T47D (cell line): ENCODE measurements around the gene TMCC1.

Experiments used
- DNase-seq, 2 experiments: peaks; one replicate each; pipeline versions ENCODE4 v3.0.0 to v3.0.0-alpha.2; 2011 to 2012; ENCODE audit warnings: low read depth in 1 of 2, low spot score in 1 of 2
- JUND ChIP-seq: IDR thresholded peaks from 2 replicates; pipeline ENCODE4 v1.6.1; 2012; ENCODE audit warnings: low read depth
- in situ Hi-C: cut with HindIII; loops from 2 replicates; pipeline ENCODE4 v1.10.0; 2016; ENCODE audit warnings: low sequenced_read_pairs, low pct_unique_long_range_greater_than_20kb

The TMCC1 gene

GRCh38 chr3:129746629-129747028 is 146.9 kb downstream of the TMCC1 start:
- no peak for TF ChIP-seq JUND
- in situ Hi-C loops, result no loop called here
- no peak for DNase-seq

GRCh38 chr3:129745253-129745652 is 148.3 kb downstream of the TMCC1 start:
- in situ Hi-C loops, result no loop called here
- no peak for TF ChIP-seq JUND
- DNase-seq, result no peak

- DNase-seq, result no peak
- in situ Hi-C loops, result no loop called here
- no peak for TF ChIP-seq JUND
Observed at GRCh38 chr3:129741794-129742193, 151.7 kb downstream of the TMCC1 start.

DNA sequence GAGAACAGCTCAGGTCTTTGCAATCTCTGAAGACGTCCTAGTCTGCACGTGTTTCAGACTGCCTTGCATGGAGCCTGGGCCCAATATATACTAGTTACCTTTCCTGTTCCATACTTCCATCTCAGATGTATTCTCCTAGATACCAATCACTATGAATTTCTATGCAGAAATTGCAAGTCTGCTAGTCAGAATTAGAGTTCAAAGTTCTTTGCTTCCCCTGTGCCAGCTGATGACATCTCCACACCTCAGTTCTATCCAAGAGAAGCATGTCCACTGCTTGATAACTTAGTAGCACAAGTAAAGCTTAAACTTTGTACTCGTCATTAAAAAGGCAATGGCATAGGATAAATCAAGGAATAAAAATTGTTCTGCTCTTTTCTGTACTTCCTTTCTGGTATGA is 153.4 kb downstream of the TMCC1 start:
- TF ChIP-seq JUND, result no peak
- in situ Hi-C loops, result no loop called here
- DNase-seq, result no peak

GRCh38 chr3:129739634-129740033 is 153.9 kb downstream of the TMCC1 start:
- in situ Hi-C loops, result no loop called here
- no peak for TF ChIP-seq JUND
- DNase-seq, result no peak

GRCh38 chr3:129738172-129738571 is 155.3 kb downstream of the TMCC1 start:
- no peak for TF ChIP-seq JUND
- DNase-seq, result no peak
- in situ Hi-C loops, result no loop called here

DNA sequence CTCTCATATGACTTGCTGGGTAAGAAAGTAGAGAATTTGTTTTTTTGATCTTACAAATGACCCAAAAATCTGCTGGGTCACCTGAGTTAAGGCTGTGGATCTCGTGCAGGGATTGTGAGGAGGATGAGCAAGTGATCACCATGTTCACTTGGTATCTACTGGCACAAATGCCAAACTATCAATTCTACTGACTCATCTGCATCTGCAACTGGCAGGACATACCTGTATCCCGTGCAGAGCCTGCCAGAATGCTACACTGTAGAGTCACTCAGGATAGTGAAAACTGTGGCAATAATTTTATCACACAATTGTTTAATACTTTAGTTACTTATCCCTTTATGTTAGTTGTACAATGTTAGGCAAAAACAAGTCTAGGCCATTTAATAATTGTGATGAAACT is 157.4 kb downstream of the TMCC1 start:
- in situ Hi-C loops, result no loop called here
- no peak for DNase-seq
- TF ChIP-seq JUND, result no peak

DNA sequence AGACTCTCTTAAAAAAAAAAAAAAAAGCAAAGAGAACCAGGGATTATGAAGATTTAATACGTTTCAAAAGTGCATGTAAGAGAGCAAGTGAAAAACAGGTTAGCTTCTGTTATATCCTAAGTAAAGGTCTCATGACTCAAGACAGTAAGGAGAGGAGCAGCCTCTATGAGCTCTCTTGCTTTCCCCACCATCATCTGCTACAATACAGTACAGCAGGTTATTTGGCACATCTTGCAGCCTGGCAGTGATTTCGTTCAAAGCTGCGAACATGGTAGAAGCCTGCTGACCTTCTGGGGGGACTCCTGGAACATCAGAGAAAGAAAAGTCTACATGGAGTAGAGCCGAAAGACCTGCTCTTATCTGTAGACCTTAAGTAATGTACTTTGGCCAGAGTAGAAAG is 157.9 kb downstream of the TMCC1 start:
- in situ Hi-C loops, result no loop called here

DNA sequence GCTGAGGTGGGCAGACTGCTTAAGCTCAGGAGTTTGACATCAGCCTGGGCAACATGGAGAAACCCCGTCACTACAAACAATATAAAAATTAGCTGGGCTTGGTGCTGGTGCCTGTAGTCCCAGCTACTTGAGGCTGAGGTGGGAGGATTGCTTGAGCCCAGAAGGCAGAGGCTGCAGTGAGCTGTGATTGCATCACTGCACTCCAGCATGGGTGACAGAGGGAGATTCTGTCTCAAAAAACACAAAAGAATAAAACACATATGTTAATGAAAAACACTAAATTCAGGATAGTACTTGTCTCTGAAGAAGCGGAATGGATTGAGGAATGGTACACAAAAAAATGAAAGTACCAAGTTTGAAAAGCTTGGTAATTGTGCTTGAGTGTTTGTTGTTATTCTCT is 159.1 kb downstream of the TMCC1 start:
- TF ChIP-seq JUND, result no peak
- no peak for DNase-seq
- in situ Hi-C loops, result no loop called here

More for the DNA sequence above, 157.9 kb downstream of the TMCC1 start:
- TF ChIP-seq JUND, result no peak
- DNase-seq, result no peak

DNA sequence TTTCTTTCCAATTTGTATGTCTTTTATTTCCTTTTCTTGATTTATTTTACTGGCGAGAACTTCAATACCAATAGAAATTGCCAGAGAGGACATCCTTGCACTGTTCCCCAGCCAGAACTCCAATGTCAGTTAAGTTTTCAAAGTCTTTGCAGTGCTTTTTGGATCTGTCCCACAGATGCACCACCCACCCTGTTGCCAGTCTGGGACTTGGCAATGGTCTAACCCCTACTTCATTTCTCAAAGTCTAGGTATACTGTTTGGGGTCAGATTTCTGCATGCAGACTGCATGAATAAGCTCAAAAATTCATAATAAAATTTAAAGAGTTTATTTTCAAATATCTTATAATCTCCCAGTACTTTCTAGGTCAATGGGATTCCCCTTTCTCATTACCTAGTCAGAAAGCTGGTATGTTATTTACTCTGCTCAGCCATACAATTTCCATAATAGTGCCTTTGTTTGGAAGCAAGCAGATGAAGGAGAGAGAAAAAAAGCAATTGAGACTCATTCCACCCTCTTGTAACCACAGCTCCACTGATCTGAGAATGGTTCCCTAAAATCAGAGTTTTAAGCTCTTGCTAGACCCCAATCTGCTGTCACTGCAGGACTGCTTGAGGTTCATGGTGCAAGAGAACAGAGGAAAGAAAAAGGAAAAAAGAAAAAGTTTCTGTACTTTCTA is 161.2 kb downstream of the TMCC1 start:
- in situ Hi-C loops, result no loop called here
- no peak for TF ChIP-seq JUND
- DNase-seq, result no peak

DNA sequence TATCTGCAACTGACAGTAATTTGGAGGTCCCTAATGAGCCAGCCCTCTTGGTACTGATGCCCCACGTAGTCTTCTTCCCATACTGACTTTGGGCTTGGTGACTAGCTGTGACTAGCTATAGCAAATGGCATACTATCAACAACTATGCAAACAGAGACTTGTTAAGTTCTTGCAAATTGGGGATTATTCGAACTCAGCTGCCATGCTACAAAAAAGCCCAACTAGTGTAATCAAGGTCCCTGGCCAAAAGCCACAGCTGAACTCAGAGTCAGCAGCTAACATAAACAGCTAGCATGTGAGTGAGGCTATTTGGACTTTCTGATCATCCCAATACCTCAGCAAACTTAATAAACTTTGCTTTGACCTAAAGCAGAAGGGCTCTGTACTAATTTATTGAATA is 165.8 kb downstream of the TMCC1 start:
- in situ Hi-C loops, result no loop called here
- no peak for DNase-seq
- no peak for TF ChIP-seq JUND

DNA sequence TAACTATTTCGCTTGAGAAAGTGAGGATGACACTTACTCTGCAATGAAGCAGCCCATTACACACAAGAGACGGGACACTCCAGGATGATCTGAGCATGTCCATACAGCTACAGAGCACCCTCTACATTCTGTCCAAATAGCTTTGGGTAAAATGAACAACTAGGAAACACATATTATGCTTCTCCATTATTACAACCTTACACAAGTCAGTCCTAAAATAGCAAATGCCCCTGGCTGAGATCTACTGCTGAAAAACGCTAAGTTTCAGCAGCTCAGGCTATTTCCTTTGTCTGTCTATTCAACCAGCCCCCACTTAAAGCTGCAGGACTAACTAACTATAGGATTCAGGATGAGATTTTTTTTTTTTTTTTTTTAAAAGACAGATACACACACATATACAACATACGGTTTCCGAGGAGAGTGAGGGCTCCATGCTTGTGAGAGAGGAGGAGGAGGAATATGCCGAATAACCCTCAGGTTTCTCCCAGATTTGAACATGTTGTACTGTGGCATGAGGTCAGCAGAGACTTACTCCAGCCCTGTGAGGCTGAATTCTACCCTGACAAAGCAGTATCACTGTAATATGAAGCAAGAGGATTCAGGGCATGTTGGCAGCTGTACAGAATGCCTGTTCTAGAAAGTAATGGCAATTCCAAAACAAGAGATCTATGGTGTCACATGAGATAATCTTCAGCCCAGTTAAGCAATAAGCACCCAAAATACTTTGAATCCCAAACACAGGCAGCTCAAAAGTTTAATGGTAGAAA is 169.8 kb downstream of the TMCC1 start:
- in situ Hi-C loops, result no loop called here
- DNase-seq, result peak in 1 of 2 experiments; percentile 6
- no peak for TF ChIP-seq JUND

DNA sequence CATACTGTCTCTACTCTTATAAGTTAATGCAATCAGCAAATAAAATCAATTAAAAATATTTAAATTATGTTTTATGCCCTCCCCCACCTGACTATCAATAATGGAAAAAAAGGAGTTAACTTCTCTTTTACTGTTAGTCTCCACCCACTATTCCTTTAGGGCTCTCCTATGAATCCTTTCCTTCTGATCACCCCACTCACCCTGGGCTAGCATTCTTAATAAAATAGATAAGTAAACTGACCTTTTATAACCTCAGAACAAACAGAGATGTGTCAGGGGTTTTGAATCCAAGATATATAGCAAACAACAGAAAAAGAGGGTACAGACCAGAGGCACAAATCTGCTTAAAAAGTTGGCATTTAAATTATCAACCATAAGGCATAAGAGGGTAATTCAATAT is 171.0 kb downstream of the TMCC1 start:
- DNase-seq, result no peak
- in situ Hi-C loops, result no loop called here
- no peak for TF ChIP-seq JUND

- DNase-seq, result no peak
- in situ Hi-C loops, result no loop called here
- TF ChIP-seq JUND, result no peak
Observed at GRCh38 chr3:129718201-129718600, 175.3 kb downstream of the TMCC1 start.
